K562 (cell line): ENCODE data around the gene ZNF285. TPM values are rescaled to one million over a fixed set of nuclear protein-coding genes. Genes with fewer than 3 reads are reported as not detected.

Experiments used
- CBX1 ChIP-seq: sonication (generic); IDR thresholded peaks from 2 replicates; pipeline ENCODE4 v1.6.1; 2016; ENCODE audit warnings: antibody characterized with exemption, low read depth, mild to moderate bottlenecking
- CSDE1 ChIP-seq, 2 experiments: fragments of 450-650 bp; IDR thresholded peaks; 2 replicates each; pipeline ENCODE4 v1.6.1; 2016; ENCODE audit warnings: mild to moderate bottlenecking in 1 of 2
- ELF4 ChIP-seq: fragments of 450-650 bp; formaldehyde crosslinking; IDR thresholded peaks from 2 replicates; pipeline ENCODE4 v1.4.0; 2022; ENCODE audit warnings: missing genetic modification characterization
- FOS ChIP-seq: IDR thresholded peaks from 3 replicates; pipeline ENCODE4 v1.6.1; 2011; ENCODE audit not compliant: insufficient read length; ENCODE audit errors: extremely low read depth
- HDAC6 ChIP-seq: IDR thresholded peaks from 2 replicates; pipeline ENCODE4 v1.6.1; 2012; ENCODE audit warnings: low read depth, mild to moderate bottlenecking, control low read depth, inconsistent platforms, low read length, moderate library complexity
- PHF8 ChIP-seq: fragments of 200-600 bp; sonication (generic); IDR thresholded peaks from 2 replicates; pipeline ENCODE4 v1.6.1; 2012; ENCODE audit warnings: mixed run types, mild to moderate bottlenecking, inconsistent platforms, low read length, moderate library complexity, borderline replicate concordance
- TCF7L2 ChIP-seq: fragments of 150-350 bp; IDR thresholded peaks from 2 replicates; pipeline ENCODE4 v1.6.1; 2016; ENCODE audit warnings: low read depth, mild to moderate bottlenecking, low read length, moderate library complexity
- TEAD1 ChIP-seq, 2 experiments: fragments of 450-650 bp in 1 of 2; sonication (generic) in 1 of 2; formaldehyde crosslinking; IDR thresholded peaks; 2 replicates each; pipeline versions ENCODE4 v1.4.0 to v1.8.0; 2020 to 2022; ENCODE audit warnings: mild to moderate bottlenecking in 2 of 2, missing genetic modification reagents in 1 of 2
- TEAD2 ChIP-seq: fragments of 450-650 bp; IDR thresholded peaks from 2 replicates; pipeline ENCODE4 v1.6.1; 2016; ENCODE audit warnings: missing genetic modification characterization, control low read depth, missing compliant biosample characterization
- ZBED1 ChIP-seq: IDR thresholded peaks from 2 replicates; pipeline ENCODE4 v1.6.1; 2014
- ZBTB17 ChIP-seq: fragments of 450-650 bp; formaldehyde crosslinking; IDR thresholded peaks from 2 replicates; pipeline ENCODE4 v1.4.0; 2020; ENCODE audit warnings: mild to moderate bottlenecking
- ZNF24 ChIP-seq: fragments of 450-650 bp; IDR thresholded peaks from 2 replicates; pipeline ENCODE4 v1.6.1; 2016
- ZNF583 ChIP-seq: fragments of 250-450 bp; sonication (Bioruptor Pico); IDR thresholded peaks from 2 replicates; pipeline ENCODE4 v1.4.0; 2020
- polyA plus RNA-seq, 8 experiments: library from polyadenylated mRNA; depleted of rRNA in 4 of 8; stranded (reverse) in 5 of 8; unstranded in 3 of 8; fragments of >200 nt; fragmentation: Nextera tagmentation in 2 of 8; fragmentation: Illumina TruSeq in 1 of 8; extraction: Ambion mirVana in 2 of 8; extraction: Trizol in 1 of 8; gene quantifications; 2 replicates each; pipeline versions ENCODE4 v1.2.1 to v1.2.3, GENCODE V29; 2011 to 2014; ENCODE audit warnings: inconsistent platforms in 1 of 8, missing spikeins in 1 of 8
- total RNA-seq, 7 experiments: library from RNA; depleted of rRNA in 6 of 7; stranded (reverse); fragments of >200 nt in 6 of 7; fragmentation: Illumina TruSeq in 2 of 7; extraction: Trizol in 2 of 7; gene quantifications; 2 replicates each; pipeline versions ENCODE4 v1.2.1 to v1.2.3, GENCODE V29; 2011 to 2021; ENCODE audit warnings: low replicate concordance in 1 of 7
- TF ChIP-seq, protein P1 (sequence below): fragments of 250-450 bp; sonication (Bioruptor Pico); IDR thresholded peaks from 2 replicates; pipeline ENCODE4 v1.4.0; 2020
- TF ChIP-seq, protein P2 (sequence below): fragments of 450-650 bp; formaldehyde crosslinking; conservative IDR thresholded peaks from 2 replicates; pipeline ENCODE4 v1.4.0; 2022; ENCODE audit warnings: mild to moderate bottlenecking, missing genetic modification characterization
- TF ChIP-seq, protein P3 (sequence below): IDR thresholded peaks from 3 replicates; pipeline ENCODE4 v1.6.1; 2011; ENCODE audit warnings: borderline replicate concordance, mild to moderate bottlenecking; ENCODE audit not compliant: insufficient read length, insufficient read depth
- TF ChIP-seq, protein P4 (sequence below): fragments of 250-450 bp; sonication (Bioruptor Pico); IDR thresholded peaks from 2 replicates; pipeline ENCODE4 v1.9.0; 2021; ENCODE audit warnings: mild to moderate bottlenecking
- TF ChIP-seq, protein P5 (sequence below): fragments of 250-450 bp; sonication (Bioruptor Pico); IDR thresholded peaks from 2 replicates; pipeline ENCODE4 v1.4.0; 2020; ENCODE audit warnings: borderline replicate concordance

ZNF285 gene
- total and polyA plus RNA-seq, 9 of the 15 experiments (the other 6 are each of a cell fraction or from before 2014, with no cell fraction given): 0.14 to 1.1 (median 0.50) TPM

DNA sequence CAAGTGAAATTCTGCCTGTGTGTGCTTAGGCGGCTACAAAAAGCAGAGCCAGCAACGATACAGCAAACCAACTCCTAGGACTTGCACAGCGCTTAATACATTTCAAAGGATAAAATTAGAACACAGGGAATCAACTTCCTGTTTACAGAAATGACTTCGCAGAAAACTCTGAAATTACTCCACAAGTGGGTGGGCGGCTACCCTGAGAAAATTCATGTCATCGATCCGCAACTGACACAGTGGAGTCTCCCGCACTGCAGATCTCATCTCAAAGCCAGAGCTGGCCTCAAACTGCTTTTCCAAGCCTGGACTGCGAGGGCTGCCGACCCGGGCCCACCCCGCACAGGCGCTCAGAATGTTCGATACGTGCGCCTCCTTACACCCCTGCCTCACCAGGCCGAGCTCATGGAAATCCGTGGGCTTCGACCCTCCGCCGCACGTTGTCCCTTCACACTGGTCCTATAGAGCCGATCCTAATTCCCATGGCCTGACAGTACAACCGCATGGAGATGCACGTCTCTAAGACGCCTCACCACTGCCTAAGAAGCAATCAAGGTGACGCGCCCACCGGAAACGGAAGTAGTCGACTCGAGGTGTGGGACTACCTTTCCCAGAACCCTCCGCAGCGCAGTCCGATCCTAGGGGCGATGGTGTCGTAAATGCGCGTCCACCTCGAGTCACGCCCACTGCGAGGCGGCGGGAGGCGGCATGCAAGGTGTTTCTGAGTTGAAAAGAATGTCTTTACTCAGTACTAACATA is 46.7 kb upstream of the ZNF285 start, which contains the start of gene ZNF229 (continued):
- TF ChIP-seq, protein P1, sequence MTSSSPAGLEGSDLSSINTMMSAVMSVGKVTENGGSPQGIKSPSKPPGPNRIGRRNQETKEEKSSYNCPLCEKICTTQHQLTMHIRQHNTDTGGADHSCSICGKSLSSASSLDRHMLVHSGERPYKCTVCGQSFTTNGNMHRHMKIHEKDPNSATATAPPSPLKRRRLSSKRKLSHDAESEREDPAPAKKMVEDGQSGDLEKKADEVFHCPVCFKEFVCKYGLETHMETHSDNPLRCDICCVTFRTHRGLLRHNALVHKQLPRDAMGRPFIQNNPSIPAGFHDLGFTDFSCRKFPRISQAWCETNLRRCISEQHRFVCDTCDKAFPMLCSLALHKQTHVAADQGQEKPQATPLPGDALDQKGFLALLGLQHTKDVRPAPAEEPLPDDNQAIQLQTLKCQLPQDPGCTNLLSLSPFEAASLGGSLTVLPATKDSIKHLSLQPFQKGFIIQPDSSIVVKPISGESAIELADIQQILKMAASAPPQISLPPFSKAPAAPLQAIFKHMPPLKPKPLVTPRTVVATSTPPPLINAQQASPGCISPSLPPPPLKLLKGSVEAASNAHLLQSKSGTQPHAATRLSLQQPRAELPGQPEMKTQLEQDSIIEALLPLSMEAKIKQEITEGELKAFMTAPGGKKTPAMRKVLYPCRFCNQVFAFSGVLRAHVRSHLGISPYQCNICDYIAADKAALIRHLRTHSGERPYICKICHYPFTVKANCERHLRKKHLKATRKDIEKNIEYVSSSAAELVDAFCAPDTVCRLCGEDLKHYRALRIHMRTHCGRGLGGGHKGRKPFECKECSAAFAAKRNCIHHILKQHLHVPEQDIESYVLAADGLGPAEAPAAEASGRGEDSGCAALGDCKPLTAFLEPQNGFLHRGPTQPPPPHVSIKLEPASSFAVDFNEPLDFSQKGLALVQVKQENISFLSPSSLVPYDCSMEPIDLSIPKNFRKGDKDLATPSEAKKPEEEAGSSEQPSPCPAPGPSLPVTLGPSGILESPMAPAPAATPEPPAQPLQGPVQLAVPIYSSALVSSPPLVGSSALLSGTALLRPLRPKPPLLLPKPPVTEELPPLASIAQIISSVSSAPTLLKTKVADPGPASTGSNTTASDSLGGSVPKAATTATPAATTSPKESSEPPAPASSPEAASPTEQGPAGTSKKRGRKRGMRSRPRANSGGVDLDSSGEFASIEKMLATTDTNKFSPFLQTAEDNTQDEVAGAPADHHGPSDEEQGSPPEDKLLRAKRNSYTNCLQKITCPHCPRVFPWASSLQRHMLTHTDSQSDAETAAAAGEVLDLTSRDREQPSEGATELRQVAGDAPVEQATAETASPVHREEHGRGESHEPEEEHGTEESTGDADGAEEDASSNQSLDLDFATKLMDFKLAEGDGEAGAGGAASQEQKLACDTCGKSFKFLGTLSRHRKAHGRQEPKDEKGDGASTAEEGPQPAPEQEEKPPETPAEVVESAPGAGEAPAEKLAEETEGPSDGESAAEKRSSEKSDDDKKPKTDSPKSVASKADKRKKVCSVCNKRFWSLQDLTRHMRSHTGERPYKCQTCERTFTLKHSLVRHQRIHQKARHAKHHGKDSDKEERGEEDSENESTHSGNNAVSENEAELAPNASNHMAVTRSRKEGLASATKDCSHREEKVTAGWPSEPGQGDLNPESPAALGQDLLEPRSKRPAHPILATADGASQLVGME (CRISPR knock-in tag): no peak
- TF ChIP-seq, protein P2, sequence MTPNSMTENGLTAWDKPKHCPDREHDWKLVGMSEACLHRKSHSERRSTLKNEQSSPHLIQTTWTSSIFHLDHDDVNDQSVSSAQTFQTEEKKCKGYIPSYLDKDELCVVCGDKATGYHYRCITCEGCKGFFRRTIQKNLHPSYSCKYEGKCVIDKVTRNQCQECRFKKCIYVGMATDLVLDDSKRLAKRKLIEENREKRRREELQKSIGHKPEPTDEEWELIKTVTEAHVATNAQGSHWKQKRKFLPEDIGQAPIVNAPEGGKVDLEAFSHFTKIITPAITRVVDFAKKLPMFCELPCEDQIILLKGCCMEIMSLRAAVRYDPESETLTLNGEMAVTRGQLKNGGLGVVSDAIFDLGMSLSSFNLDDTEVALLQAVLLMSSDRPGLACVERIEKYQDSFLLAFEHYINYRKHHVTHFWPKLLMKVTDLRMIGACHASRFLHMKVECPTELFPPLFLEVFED (CRISPR knock-in tag): no peak
- TF ChIP-seq ZBED1: no peak
- peak; percentile 22; the same call in 1 of the 2 replicates for TF ChIP-seq PHF8
- TF ChIP-seq TEAD1 (CRISPR knock-in tag; IDR thresholded peaks at IDR 0.05): no peak
- TF ChIP-seq FOS: no peak
- TF ChIP-seq ZNF583 (CRISPR knock-in tag): no peak
- no peak for TF ChIP-seq ELF4 (CRISPR knock-in tag)
- TF ChIP-seq TCF7L2: no peak
- TF ChIP-seq, protein P3, sequence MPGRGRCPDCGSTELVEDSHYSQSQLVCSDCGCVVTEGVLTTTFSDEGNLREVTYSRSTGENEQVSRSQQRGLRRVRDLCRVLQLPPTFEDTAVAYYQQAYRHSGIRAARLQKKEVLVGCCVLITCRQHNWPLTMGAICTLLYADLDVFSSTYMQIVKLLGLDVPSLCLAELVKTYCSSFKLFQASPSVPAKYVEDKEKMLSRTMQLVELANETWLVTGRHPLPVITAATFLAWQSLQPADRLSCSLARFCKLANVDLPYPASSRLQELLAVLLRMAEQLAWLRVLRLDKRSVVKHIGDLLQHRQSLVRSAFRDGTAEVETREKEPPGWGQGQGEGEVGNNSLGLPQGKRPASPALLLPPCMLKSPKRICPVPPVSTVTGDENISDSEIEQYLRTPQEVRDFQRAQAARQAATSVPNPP: no peak
- no peak for TF ChIP-seq TEAD2
- no peak for TF ChIP-seq CSDE1 (IDR thresholded peaks at IDR 0.05)
- no peak for TF ChIP-seq ZNF24
- peak; percentile 29; the same call in 1 of the 2 replicates for TF ChIP-seq CBX1
- TF ChIP-seq, protein P4, sequence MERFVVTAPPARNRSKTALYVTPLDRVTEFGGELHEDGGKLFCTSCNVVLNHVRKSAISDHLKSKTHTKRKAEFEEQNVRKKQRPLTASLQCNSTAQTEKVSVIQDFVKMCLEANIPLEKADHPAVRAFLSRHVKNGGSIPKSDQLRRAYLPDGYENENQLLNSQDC: no peak
- TF ChIP-seq, protein P5, sequence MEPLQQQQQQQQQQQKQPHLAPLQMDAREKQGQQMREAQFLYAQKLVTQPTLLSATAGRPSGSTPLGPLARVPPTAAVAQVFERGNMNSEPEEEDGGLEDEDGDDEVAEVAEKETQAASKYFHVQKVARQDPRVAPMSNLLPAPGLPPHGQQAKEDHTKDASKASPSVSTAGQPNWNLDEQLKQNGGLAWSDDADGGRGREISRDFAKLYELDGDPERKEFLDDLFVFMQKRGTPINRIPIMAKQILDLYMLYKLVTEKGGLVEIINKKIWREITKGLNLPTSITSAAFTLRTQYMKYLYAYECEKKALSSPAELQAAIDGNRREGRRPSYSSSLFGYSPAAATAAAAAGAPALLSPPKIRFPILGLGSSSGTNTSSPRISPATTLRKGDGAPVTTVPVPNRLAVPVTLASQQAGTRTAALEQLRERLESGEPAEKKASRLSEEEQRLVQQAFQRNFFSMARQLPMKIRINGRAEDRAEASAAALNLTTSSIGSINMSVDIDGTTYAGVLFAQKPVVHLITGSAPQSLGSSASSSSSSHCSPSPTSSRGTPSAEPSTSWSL (CRISPR knock-in tag): no peak
- TF ChIP-seq HDAC6: no peak
- no peak for TF ChIP-seq ZBTB17 (CRISPR knock-in tag)
